ENCODE data around the gene PAX4. TPM values are rescaled to one million over a fixed set of nuclear protein-coding genes. Genes with fewer than 3 reads are reported as not detected.

PAX4 gene
- total and polyA plus RNA-seq, 9 of the 15 experiments (the other 6 are each of a cell fraction or from before 2014, with no cell fraction given), result not detected

GRCh38 chr7:127585044-127585953 is 32.6 kb downstream of the PAX4 start, which contains the start of gene GCC1:
Gene GCC1, minus strand, starts transcription at chr7:127585596. Its CDS starts 414 bp downstream, at chr7:127585182.
- H4K20me1 ChIP-seq (replicated peaks; ENCODE audit: control insufficient read depth, insufficient read depth, low read length), result peaks cover 14% of the 10 kb centered on the region
- BruUV-seq (replicated peaks), result TSS peak; percentile 52
- intact Hi-C loops (cut with micrococcal nuclease) (loop anchor here (5.0 kb wide), 1 partner anchor 67 kb away; the partner anchor contains the start of gene SND1), in situ Hi-C loops (cut with MboI) (no loop called here)
- peak within 1 kb of the TSS; percentile 97 for H2AFZ ChIP-seq (ENCODE audit: low read depth, low read length)
- ATAC-seq, result peak; percentile 84
- H3K27me3 ChIP-seq (ENCODE audit: control insufficient read depth in 2 of 2, insufficient read depth in 2 of 2, low read length in 2 of 2), result no peaks in the 10 kb centered on the region
- POLR2A ChIA-PET, result interaction anchor here (0.5 to 2.1 kb wide), 9 partner anchors 8 to 401 kb away, joined by 3 to 11 read pairs (median 5); partner anchors contain the start of genes FSCN3 and ZNF800
- peaks cover 43% of the 10 kb centered on the region for H3K36me3 ChIP-seq (ENCODE audit: control insufficient read depth, insufficient read depth, low read length)
- peak; percentile 97 to 99 (median 98) for DNase-seq (ENCODE audit: extremely low read depth in 1 of 4, low spot score in 3 of 4)
- peaks cover 28 to 49% of the 10 kb centered on the region in 2 experiments; a peak in 4 of 5 replicates for H3K4me1 ChIP-seq (replicated peaks in 1 of 2; ENCODE audit: control insufficient read depth in 2 of 2, insufficient read depth in 2 of 2, low read length in 2 of 2)
- H3K4me3 ChIP-seq, result peak within 1 kb of the TSS; percentile 86
- CTCF ChIA-PET (ENCODE audit: low intra/inter-chr PET ratio), result no interaction called here
- peak within 1 kb of the TSS; percentile 83 to 93 for H3K9ac ChIP-seq (ENCODE audit: insufficient read depth in 1 of 2, low read depth in 2 of 2, low read length in 2 of 2)
- H3K9me3 ChIP-seq (replicated peaks; ENCODE audit: control insufficient read depth, insufficient read depth, low read depth, low read length), result peaks cover 6% of the 10 kb centered on the region; the same call in 1 of the 2 replicates
- FAIRE-seq, result peak; percentile 93
- peaks cover 34% of the 10 kb centered on the region for H3K79me2 ChIP-seq (ENCODE audit: control insufficient read depth, insufficient read depth, low read length)
- H3K9me1 ChIP-seq (ENCODE audit: control insufficient read depth, insufficient read depth, low read length), result peaks cover 10% of the 10 kb centered on the region
- WGBS (ENCODE audit: insufficient coverage, low coverage, missing lambda C conversion rate), result 7% methylated on average over 78 of the region's 78 CpGs
- H3K27ac ChIP-seq (ENCODE audit: extremely low read depth, low read depth, low read length), result peak within 1 kb of the TSS; percentile 58
- peak within 1 kb of the TSS; percentile 92 for H3K4me2 ChIP-seq (ENCODE audit: insufficient read depth, low read length)
- TF ChIP-seq MEF2A (IDR thresholded peaks at IDR 0.05; ENCODE audit: control insufficient read depth, low read depth, low read length) (no peak), YBX1 (IDR thresholded peaks at IDR 0.05) (no peak), TGIF2 (CRISPR knock-in tag; IDR thresholded peaks at IDR 0.05) (no peak), ZNF395 (CRISPR knock-in tag; IDR thresholded peaks at IDR 0.05) (peak; percentile 72), BHLHE40 (IDR thresholded peaks at IDR 0.05; ENCODE audit: low read length) (no peak; the same call in 1 of the 2 replicates), ARNT (IDR thresholded peaks at IDR 0.05) (peak in 1 of 2 experiments; percentile 29; a peak in 1 of 4 replicates), SMAD2 (IDR thresholded peaks at IDR 0.05; ENCODE audit: low read depth, low read length) (no peak), ZNF696 (CRISPR knock-in tag; conservative IDR thresholded peaks at IDR 0.05) (no peak), ZNF121 (CRISPR knock-in tag; conservative IDR thresholded peaks at IDR 0.05) (no peak), IRF1 (CRISPR knock-in tag; IDR thresholded peaks at IDR 0.05; ENCODE audit: borderline replicate concordance) (no peak), ZNF408 (CRISPR knock-in tag; IDR thresholded peaks at IDR 0.05; ENCODE audit: low read depth) (no peak)
- TF ChIP-seq, protein P1, sequence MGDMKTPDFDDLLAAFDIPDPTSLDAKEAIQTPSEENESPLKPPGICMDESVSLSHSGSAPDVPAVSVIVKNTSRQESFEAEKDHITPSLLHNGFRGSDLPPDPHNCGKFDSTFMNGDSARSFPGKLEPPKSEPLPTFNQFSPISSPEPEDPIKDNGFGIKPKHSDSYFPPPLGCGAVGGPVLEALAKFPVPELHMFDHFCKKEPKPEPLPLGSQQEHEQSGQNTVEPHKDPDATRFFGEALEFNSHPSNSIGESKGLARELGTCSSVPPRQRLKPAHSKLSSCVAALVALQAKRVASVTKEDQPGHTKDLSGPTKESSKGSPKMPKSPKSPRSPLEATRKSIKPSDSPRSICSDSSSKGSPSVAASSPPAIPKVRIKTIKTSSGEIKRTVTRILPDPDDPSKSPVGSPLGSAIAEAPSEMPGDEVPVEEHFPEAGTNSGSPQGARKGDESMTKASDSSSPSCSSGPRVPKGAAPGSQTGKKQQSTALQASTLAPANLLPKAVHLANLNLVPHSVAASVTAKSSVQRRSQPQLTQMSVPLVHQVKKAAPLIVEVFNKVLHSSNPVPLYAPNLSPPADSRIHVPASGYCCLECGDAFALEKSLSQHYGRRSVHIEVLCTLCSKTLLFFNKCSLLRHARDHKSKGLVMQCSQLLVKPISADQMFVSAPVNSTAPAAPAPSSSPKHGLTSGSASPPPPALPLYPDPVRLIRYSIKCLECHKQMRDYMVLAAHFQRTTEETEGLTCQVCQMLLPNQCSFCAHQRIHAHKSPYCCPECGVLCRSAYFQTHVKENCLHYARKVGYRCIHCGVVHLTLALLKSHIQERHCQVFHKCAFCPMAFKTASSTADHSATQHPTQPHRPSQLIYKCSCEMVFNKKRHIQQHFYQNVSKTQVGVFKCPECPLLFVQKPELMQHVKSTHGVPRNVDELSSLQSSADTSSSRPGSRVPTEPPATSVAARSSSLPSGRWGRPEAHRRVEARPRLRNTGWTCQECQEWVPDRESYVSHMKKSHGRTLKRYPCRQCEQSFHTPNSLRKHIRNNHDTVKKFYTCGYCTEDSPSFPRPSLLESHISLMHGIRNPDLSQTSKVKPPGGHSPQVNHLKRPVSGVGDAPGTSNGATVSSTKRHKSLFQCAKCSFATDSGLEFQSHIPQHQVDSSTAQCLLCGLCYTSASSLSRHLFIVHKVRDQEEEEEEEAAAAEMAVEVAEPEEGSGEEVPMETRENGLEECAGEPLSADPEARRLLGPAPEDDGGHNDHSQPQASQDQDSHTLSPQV (IDR thresholded peaks at IDR 0.05), result peak; percentile 74
- TF ChIP-seq, protein P2, sequence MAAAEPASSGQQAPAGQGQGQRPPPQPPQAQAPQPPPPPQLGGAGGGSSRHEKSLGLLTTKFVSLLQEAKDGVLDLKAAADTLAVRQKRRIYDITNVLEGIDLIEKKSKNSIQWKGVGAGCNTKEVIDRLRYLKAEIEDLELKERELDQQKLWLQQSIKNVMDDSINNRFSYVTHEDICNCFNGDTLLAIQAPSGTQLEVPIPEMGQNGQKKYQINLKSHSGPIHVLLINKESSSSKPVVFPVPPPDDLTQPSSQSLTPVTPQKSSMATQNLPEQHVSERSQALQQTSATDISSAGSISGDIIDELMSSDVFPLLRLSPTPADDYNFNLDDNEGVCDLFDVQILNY (CRISPR knock-in tag; IDR thresholded peaks at IDR 0.05), result no peak

Data from K562 (cell line).